Panc1 (cell line): Measurements from ENCODE around the gene DDX52. TPM values are rescaled to one million over a fixed set of nuclear protein-coding genes. Genes with fewer than 3 reads are reported as not detected.

Experiments used
- ATAC-seq: fragments of 200-7000 bp; cut with Tn5 transposase; 2 replicates; pipeline ENCODE4 v1.9.1; 2020; ENCODE audit warnings: mild to moderate bottlenecking, moderate library complexity
- BruUV-seq: library from RNA; stranded (reverse); fragments of 400-500 nt; replicated peaks from 2 replicates; lab custom pipeline; 2021; lab: Mats Ljungman, UMichigan
- CTCF ChIA-PET: fragments of 300-600 bp; sonication (Branson Sonifier 250); formaldehyde crosslinking; loops from one replicate; lab custom pipeline; 2022; ENCODE audit warnings: antibody characterized with exemption; lab: Charles Lee
- POLR2A ChIA-PET: fragments of 300-600 bp; sonication (Branson Sonifier 250); formaldehyde crosslinking; loops from one replicate; lab custom pipeline; 2022; ENCODE audit warnings: antibody characterized with exemption; lab: Charles Lee
- DNase-seq: peaks from one replicate; pipeline ENCODE4 v3.0.0-alpha.2; 2010; ENCODE audit warnings: low read depth, low spot score
- H3K27ac ChIP-seq: 2 replicates; pipeline ENCODE4 v1.5.1; 2011; ENCODE audit warnings: mild to moderate bottlenecking, low read length, inconsistent platforms
- H3K27me3 ChIP-seq: fragments of 200-500 bp; sonication (Bioruptor generic); 2 replicates; pipeline ENCODE4 v1.6.0; 2014; ENCODE audit warnings: low read length, inconsistent platforms; ENCODE audit not compliant: control insufficient read depth, insufficient read depth
- H3K36me3 ChIP-seq: fragments of 200-500 bp; sonication (Bioruptor generic); 2 replicates; pipeline ENCODE4 v1.5.1; 2014; ENCODE audit warnings: inconsistent platforms, mild to moderate bottlenecking, low read length, moderate library complexity; ENCODE audit not compliant: control insufficient read depth, insufficient read depth
- H3K4me1 ChIP-seq: 2 replicates; pipeline ENCODE4 v1.5.1; 2011; ENCODE audit warnings: inconsistent platforms, mild to moderate bottlenecking, low read length, moderate library complexity; ENCODE audit not compliant: control insufficient read depth, insufficient read depth
- H3K4me3 ChIP-seq, 2 experiments: 2 replicates each; pipeline ENCODE4 v1.5.1; 2011 to 2012; ENCODE audit warnings: low read depth in 2 of 2, low read length in 2 of 2, mild to moderate bottlenecking in 2 of 2, inconsistent platforms in 1 of 2, moderate library complexity in 1 of 2
- H3K9me3 ChIP-seq: fragments of 200-500 bp; sonication (Bioruptor generic); 2 replicates; pipeline ENCODE4 v1.5.1; 2014; ENCODE audit warnings: low read depth, mild to moderate bottlenecking, inconsistent platforms, low read length, moderate library complexity; ENCODE audit not compliant: control insufficient read depth, insufficient read depth
- CTCF ChIP-seq: fragments of 450-650 bp; IDR thresholded peaks from 2 replicates; pipeline ENCODE4 v1.5.1; 2017; ENCODE audit warnings: mild to moderate bottlenecking
- POLR2AphosphoS5 ChIP-seq: IDR thresholded peaks from 2 replicates; pipeline ENCODE4 v1.6.1; 2012; ENCODE audit warnings: mild to moderate bottlenecking, low read depth, low read length, moderate library complexity
- REST ChIP-seq, 2 experiments: IDR thresholded peaks; 2 replicates each; pipeline ENCODE4 v1.6.1; 2011 to 2012; ENCODE audit warnings: low read depth in 2 of 2, control low read depth in 1 of 2, low read length in 1 of 2, mild to moderate bottlenecking in 1 of 2, moderate library complexity in 1 of 2; ENCODE audit not compliant: insufficient read depth in 1 of 2
- SIN3A ChIP-seq: IDR thresholded peaks from 2 replicates; pipeline ENCODE4 v1.6.1; 2012; ENCODE audit warnings: low read depth, mild to moderate bottlenecking, low read length, moderate library complexity, borderline replicate concordance; ENCODE audit not compliant: insufficient read depth
- TCF7L2 ChIP-seq: IDR thresholded peaks from 2 replicates; pipeline ENCODE4 v1.6.1; 2011; ENCODE audit warnings: mild to moderate bottlenecking, low read depth, low read length, inconsistent platforms
- in situ Hi-C: cut with HindIII; loops from 2 replicates; pipeline ENCODE4 v1.10.0; 2016; ENCODE audit warnings: low sequenced_read_pairs, low pct_unique_long_range_greater_than_20kb
- intact Hi-C: fragments of 100-400 bp; cut with micrococcal nuclease; formaldehyde crosslinking; loops from one replicate; pipeline ENCODE4 v1.10.0; 2022; ENCODE audit not compliant: unreplicated experiment
- total RNA-seq: library from RNA; stranded (reverse); gene quantifications from one replicate; pipeline ENCODE4 v1.2.1, GENCODE V29; 2021; ENCODE audit not compliant: unreplicated experiment

The DDX52 gene
- total RNA-seq, 1 experiment from 2014 or later = 16.5 TPM

- ChIA-PET CTCF (no interaction called here), POLR2A (no interaction called here)
- H3K4me3 ChIP-seq = no peak overlapping the region
Observed at GRCh38 chr17:37592291-37592690, 51.0 kb downstream of the DDX52 start.

GRCh38 chr17:37585066-37585465 lies 58.2 kb downstream of the DDX52 start:
- in situ Hi-C loops = no loop called here
- TF ChIP-seq POLR2AphosphoS5 (no peak), CTCF (no peak), SIN3A (no peak), REST (IDR thresholded peaks at IDR 0.05; ENCODE audit: insufficient read depth in 1 of 2, low read depth in 2 of 2, low read length in 1 of 2) (no peak), TCF7L2 (no peak)
- no peaks in the 10 kb centered on the region for H3K9me3 ChIP-seq
- H3K4me3 ChIP-seq = no peak overlapping the region
- H3K4me1 ChIP-seq = no peaks in the 10 kb centered on the region
- POLR2A ChIA-PET = no interaction called here
- no peaks in the 10 kb centered on the region for H3K27me3 ChIP-seq
- ATAC-seq (no peak), DNase-seq (no peak)
- no TSS peak for BruUV-seq
- peaks cover 7% of the 10 kb centered on the region; the same call in 1 of the 2 replicates for H3K36me3 ChIP-seq
- CTCF ChIA-PET = no interaction called here
- intact Hi-C loops = no loop called here
- no peak overlapping the region for H3K27ac ChIP-seq

More at GRCh38 chr17:37592291-37592690, 51.0 kb downstream of the DDX52 start:
- intact Hi-C loops (no loop called here), in situ Hi-C loops (no loop called here)
- Histone ChIP-seq H3K9me3 (no peaks in the 10 kb centered on the region), H3K36me3 (no peaks in the 10 kb centered on the region; the same call in 1 of the 2 replicates), H3K27me3 (no peaks in the 10 kb centered on the region), H3K27ac (no peak overlapping the region), H3K4me1 (no peaks in the 10 kb centered on the region)
- no TSS peak for BruUV-seq
- TF ChIP-seq CTCF = no peak
- TF ChIP-seq TCF7L2 = no peak
- TF ChIP-seq POLR2AphosphoS5 = no peak
- TF ChIP-seq SIN3A = no peak
- no peak for TF ChIP-seq REST (IDR thresholded peaks at IDR 0.05; ENCODE audit: insufficient read depth in 1 of 2, low read depth in 2 of 2, low read length in 1 of 2)
- no peak for ATAC-seq
- no peak for DNase-seq
